Measurements from ENCODE around the gene SMOC2. TPM values are rescaled to one million over a fixed set of nuclear protein-coding genes. Genes with fewer than 3 reads are reported as not detected.

SMOC2 gene
- total RNA-seq, 1 donor from 2014 or later = not detected

DNA sequence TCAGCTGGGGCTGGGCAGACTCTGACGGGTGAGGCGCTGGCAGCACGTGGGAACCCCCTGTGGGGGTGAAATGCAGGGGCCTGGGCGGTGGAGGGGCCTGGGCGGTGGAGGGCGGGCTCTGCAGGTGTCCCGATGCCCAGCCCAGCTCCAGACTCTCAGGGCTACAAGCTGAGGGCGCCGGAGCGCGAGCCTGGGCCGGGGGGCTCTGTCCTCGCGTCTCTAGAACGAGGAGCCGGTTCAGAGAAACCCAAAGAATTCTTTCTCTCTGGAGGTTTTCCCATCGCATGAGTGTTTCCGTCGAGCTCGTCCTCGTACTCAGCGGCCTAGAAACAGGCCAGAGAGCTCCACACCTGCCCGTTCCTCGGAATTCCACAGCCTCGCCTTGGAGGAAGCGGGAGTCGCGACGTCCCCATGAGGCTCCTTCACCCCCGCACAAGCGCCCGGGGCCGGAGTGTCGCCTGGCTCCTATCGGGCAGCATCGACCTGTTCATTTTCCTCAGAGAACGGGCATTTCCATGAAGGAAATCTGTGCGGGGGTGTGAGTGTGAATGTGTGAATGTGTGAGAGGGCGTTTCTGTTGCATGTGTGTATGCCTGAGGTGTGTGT, 76.9 kb downstream of the SMOC2 start:
- DNase-seq (ENCODE audit: low read depth) = no peak
- H3K36me3 ChIP-seq (ENCODE audit: control insufficient read depth, insufficient read depth, low read length) = no peaks in the 10 kb centered on the region
- no peak overlapping the region for H3K4me3 ChIP-seq (ENCODE audit: low read depth, low read length)
- TF ChIP-seq, protein P1, sequence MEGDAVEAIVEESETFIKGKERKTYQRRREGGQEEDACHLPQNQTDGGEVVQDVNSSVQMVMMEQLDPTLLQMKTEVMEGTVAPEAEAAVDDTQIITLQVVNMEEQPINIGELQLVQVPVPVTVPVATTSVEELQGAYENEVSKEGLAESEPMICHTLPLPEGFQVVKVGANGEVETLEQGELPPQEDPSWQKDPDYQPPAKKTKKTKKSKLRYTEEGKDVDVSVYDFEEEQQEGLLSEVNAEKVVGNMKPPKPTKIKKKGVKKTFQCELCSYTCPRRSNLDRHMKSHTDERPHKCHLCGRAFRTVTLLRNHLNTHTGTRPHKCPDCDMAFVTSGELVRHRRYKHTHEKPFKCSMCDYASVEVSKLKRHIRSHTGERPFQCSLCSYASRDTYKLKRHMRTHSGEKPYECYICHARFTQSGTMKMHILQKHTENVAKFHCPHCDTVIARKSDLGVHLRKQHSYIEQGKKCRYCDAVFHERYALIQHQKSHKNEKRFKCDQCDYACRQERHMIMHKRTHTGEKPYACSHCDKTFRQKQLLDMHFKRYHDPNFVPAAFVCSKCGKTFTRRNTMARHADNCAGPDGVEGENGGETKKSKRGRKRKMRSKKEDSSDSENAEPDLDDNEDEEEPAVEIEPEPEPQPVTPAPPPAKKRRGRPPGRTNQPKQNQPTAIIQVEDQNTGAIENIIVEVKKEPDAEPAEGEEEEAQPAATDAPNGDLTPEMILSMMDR (IDR thresholded peaks at IDR 0.05; ENCODE audit: insufficient read depth, low read length, poor library complexity, severe bottlenecking) = no peak
- peaks cover 4% of the 10 kb centered on the region for H3K27me3 ChIP-seq (ENCODE audit: control insufficient read depth, insufficient read depth, low read length)

DNA sequence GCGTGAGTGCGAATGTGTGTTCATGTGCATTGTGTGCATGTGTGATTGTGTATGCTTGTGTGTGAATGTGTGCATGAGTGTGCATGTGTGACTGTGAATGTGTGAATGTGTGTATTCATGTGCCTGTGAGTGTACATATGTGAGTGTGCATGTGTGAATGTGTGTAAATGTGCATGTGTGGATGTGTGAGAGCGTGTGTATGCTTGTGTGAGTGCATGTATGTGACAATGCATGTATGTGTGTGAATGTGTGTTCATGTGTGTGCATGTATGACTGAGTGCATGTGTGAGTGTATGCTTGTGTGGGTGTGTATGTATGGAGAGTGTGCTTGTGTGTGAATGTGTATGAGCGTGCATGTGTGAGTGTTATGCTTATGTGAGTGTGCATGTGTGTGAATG, 77.4 kb downstream of the SMOC2 start:
- DNase-seq (ENCODE audit: low read depth) = no peak
- TF ChIP-seq, protein P1 (IDR thresholded peaks at IDR 0.05; ENCODE audit: insufficient read depth, low read length, poor library complexity, severe bottlenecking) = no peak
- Histone ChIP-seq H3K27me3 (ENCODE audit: control insufficient read depth, insufficient read depth, low read length) (peaks cover 4% of the 10 kb centered on the region), H3K4me3 (ENCODE audit: low read depth, low read length) (no peak overlapping the region), H3K36me3 (ENCODE audit: control insufficient read depth, insufficient read depth, low read length) (no peaks in the 10 kb centered on the region)

DNA sequence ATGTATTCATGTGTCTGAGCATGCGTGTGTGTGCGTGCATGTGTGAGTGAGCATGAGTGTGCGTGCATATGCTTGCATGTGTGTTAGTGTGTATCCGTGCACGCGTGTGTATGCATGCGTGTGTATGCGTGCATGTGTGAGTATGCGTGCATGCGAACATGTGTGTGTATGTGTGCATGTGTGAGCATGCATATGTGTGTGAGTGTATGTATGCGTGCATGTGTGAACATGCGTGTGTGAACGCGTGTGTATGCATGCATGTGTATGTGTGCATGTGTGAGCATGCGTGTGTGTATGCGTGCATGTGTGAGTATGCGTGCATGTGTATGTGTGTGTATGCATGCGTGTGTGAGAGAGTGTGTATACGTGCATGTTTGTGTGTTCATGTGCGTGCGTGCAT, 77.9 kb downstream of the SMOC2 start:
- Histone ChIP-seq H3K4me3 (ENCODE audit: low read depth, low read length) (no peak overlapping the region), H3K36me3 (ENCODE audit: control insufficient read depth, insufficient read depth, low read length) (no peaks in the 10 kb centered on the region), H3K27me3 (ENCODE audit: control insufficient read depth, insufficient read depth, low read length) (peaks cover 3% of the 10 kb centered on the region)
- DNase-seq (ENCODE audit: low read depth) = no peak
- TF ChIP-seq, protein P1 (IDR thresholded peaks at IDR 0.05; ENCODE audit: insufficient read depth, low read length, poor library complexity, severe bottlenecking) = no peak

DNA sequence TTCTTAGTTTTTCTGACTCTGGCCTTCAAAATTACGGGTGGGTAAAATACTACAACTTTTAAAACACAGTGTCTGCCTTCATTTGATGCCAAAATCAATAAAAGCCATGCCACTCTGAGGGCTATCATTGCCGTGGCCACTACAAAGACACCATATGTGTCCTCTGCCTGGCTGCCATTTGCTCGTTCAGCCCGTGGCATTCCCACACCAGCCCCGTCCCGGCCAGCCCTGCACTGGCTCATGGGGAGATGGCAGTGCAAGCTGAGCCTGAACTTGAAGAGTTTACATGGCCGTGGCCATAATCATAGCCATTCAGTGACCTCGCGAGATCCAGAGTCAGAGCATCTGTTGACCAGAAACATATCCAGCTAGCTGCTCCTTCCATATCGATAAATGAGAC, 79.2 kb downstream of the SMOC2 start:
- DNase-seq (ENCODE audit: low read depth) = no peak
- no peak overlapping the region for H3K4me3 ChIP-seq (ENCODE audit: low read depth, low read length)
- TF ChIP-seq, protein P1 (IDR thresholded peaks at IDR 0.05; ENCODE audit: insufficient read depth, low read length, poor library complexity, severe bottlenecking) = no peak
- H3K27me3 ChIP-seq (ENCODE audit: control insufficient read depth, insufficient read depth, low read length) = no peaks in the 10 kb centered on the region
- H3K36me3 ChIP-seq (ENCODE audit: control insufficient read depth, insufficient read depth, low read length) = no peaks in the 10 kb centered on the region

DNA sequence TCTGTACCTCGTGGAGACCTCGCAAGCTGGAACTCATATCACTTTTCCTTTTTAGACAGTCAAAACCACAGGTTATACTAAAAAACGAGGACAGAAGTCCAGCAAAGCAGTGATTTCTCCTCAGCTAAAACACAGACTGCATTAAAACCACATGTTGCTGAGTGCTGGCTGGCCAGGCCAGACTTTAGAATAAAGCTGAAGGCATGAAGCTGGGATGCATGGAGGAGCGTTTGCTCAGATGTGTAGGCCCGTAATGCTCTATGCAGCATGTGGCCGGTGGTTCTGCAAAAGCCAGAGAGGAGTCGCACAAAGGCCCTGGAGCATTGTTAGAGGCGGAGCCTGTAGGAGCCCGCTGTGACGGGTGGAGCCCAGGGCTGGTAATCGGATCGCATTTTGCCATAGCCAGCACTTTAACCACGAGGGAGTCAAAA, 83.6 kb downstream of the SMOC2 start:
- Histone ChIP-seq H3K4me3 (ENCODE audit: low read depth, low read length) (no peak overlapping the region), H3K27me3 (ENCODE audit: control insufficient read depth, insufficient read depth, low read length) (no peaks in the 10 kb centered on the region), H3K36me3 (ENCODE audit: control insufficient read depth, insufficient read depth, low read length) (no peaks in the 10 kb centered on the region)
- TF ChIP-seq, protein P1 (IDR thresholded peaks at IDR 0.05; ENCODE audit: insufficient read depth, low read length, poor library complexity, severe bottlenecking) = no peak
- DNase-seq (ENCODE audit: low read depth) = no peak

DNA sequence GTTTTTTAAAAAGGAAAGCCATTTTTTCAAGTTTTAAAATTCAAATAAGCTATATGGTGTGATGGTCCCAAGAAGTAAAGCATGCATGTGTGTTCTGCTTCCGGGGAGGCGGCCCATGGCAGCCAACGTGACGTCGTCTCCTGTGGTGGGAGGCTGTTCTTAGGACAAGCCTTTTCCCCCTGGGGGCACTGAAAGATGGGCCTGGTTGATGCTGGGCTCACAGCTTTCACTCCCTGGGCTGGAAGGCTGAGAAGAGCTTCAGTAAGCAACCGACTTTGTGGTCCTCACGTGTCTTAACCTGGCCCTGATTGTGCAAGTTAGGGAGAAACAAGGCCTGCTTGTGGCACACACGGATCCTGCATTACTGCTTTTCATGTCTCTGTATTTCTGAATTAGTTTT, 84.1 kb downstream of the SMOC2 start:
- Histone ChIP-seq H3K27me3 (ENCODE audit: control insufficient read depth, insufficient read depth, low read length) (no peaks in the 10 kb centered on the region), H3K36me3 (ENCODE audit: control insufficient read depth, insufficient read depth, low read length) (no peaks in the 10 kb centered on the region), H3K4me3 (ENCODE audit: low read depth, low read length) (no peak overlapping the region)
- TF ChIP-seq, protein P1 (IDR thresholded peaks at IDR 0.05; ENCODE audit: insufficient read depth, low read length, poor library complexity, severe bottlenecking) = no peak
- no peak for DNase-seq (ENCODE audit: low read depth)

All from kidney epithelial cell (primary cell).